Chondrocyte (in vitro differentiated cells): ENCODE data around the gene TGM1. TPM values are rescaled to one million over a fixed set of nuclear protein-coding genes. Genes with fewer than 3 reads are reported as not detected.

Source experiments
- DNase-seq: peaks from one replicate; pipeline ENCODE4 v3.0.0; 2021; ENCODE audit warnings: mixed read lengths, low spot score
- H3K27ac Mint-ChIP-seq: one replicate; pipeline ENCODE4 v1.8.0; 2021; ENCODE audit warnings: mild to moderate bottlenecking, moderate library complexity, mixed read lengths; ENCODE audit not compliant: unreplicated experiment
- H3K27me3 Mint-ChIP-seq: 2 replicates; pipeline ENCODE4 v1.8.0; 2021; ENCODE audit warnings: low read depth, mixed read lengths
- H3K36me3 Mint-ChIP-seq: 2 replicates; pipeline ENCODE4 v1.8.0; 2021; ENCODE audit warnings: low read depth, mixed read lengths
- H3K4me1 Mint-ChIP-seq: 2 replicates; pipeline ENCODE4 v1.8.0; 2021; ENCODE audit warnings: low read depth, mild to moderate bottlenecking, mixed read lengths
- H3K4me3 Mint-ChIP-seq: one replicate; pipeline ENCODE4 v1.8.0; 2021; ENCODE audit warnings: mild to moderate bottlenecking, moderate library complexity, mixed read lengths; ENCODE audit not compliant: unreplicated experiment
- H3K9me3 Mint-ChIP-seq: 2 replicates; pipeline ENCODE4 v1.8.0; 2021; ENCODE audit warnings: low read depth, mixed read lengths
- CTCF ChIP-seq: fragments of 200-600 bp; sonication (generic); IDR thresholded peaks from 2 replicates; pipeline ENCODE4 v1.5.0; 2021; ENCODE audit warnings: antibody characterized with exemption, mild to moderate bottlenecking, moderate library complexity
- total RNA-seq: library from RNA; stranded (reverse); gene quantifications from 3 replicates; pipeline ENCODE4 v1.2.1, GENCODE V29; 2021

Gene TGM1
- total RNA-seq, 1 donor from 2014 or later: 3.3 TPM

GRCh38 chr14:24216345-24216699 lies 46.7 kb downstream of the TGM1 start:
- no peaks in the 10 kb centered on the region for H3K9me3 Mint-ChIP-seq
- H3K27ac Mint-ChIP-seq: peak overlapping the region; percentile 100
- H3K4me3 Mint-ChIP-seq: peak overlapping the region; percentile 94

GRCh38 chr14:24215495-24216344 lies 47.3 kb downstream of the TGM1 start, which contains the start of gene MDP1:
Gene MDP1, minus strand, starts transcription at chr14:24216066. Its CDS starts 111 bp downstream, at chr14:24215955.
- Mint-ChIP-seq H3K36me3 (peaks cover under 1% of the 10 kb centered on the region), H3K9me3 (no peaks in the 10 kb centered on the region), H3K27ac (peak within 1 kb of the TSS; percentile 100), H3K4me3 (peak within 1 kb of the TSS; percentile 94), H3K4me1 (peaks cover 41% of the 10 kb centered on the region), H3K27me3 (no peaks in the 10 kb centered on the region)
- peak; percentile 79 for TF ChIP-seq CTCF
- no peak for DNase-seq

More at GRCh38 chr14:24216345-24216699, 46.7 kb downstream of the TGM1 start:
- no peak for DNase-seq
- Mint-ChIP-seq H3K36me3 (no peaks in the 10 kb centered on the region), H3K27me3 (no peaks in the 10 kb centered on the region), H3K4me1 (peaks cover 41% of the 10 kb centered on the region)
- no peak for TF ChIP-seq CTCF

GRCh38 chr14:24213866-24214662 lies 48.9 kb downstream of the TGM1 start:
- peaks cover 7% of the 10 kb centered on the region for H3K36me3 Mint-ChIP-seq
- peak overlapping the region; percentile 95 for H3K4me3 Mint-ChIP-seq
- H3K4me1 Mint-ChIP-seq: peaks cover 41% of the 10 kb centered on the region
- H3K9me3 Mint-ChIP-seq: no peaks in the 10 kb centered on the region
- no peaks in the 10 kb centered on the region for H3K27me3 Mint-ChIP-seq
- peak overlapping the region; percentile 100 for H3K27ac Mint-ChIP-seq
- TF ChIP-seq CTCF: no peak
- no peak for DNase-seq

- Mint-ChIP-seq H3K36me3 (peaks cover 9% of the 10 kb centered on the region), H3K27me3 (no peaks in the 10 kb centered on the region), H3K4me1 (peaks cover 41% of the 10 kb centered on the region), H3K27ac (peak within 1 kb of the TSS; percentile 100), H3K9me3 (no peaks in the 10 kb centered on the region), H3K4me3 (peak within 1 kb of the TSS; percentile 95)
- peak; percentile 66 for TF ChIP-seq CTCF
- DNase-seq: peak; percentile 100
Measured at GRCh38 chr14:24212924-24213865, 49.8 kb downstream of the TGM1 start, which contains the start of gene CHMP4A. Gene CHMP4A, minus strand, starts transcription at chr14:24213488. Its CDS starts 49 bp downstream, at chr14:24213439.
